ENCODE measurements around the gene DIABLO.
"Not testable (repeated sequence)": the region's sequence is repeated elsewhere in the genome, so short reads cannot be mapped to it uniquely, and the experiment has no call there.

DIABLO gene

GRCh38 chr12:122176473-122176872 is 49.4 kb downstream of the DIABLO start:
- H3K36me3 ChIP-seq (ENCODE audit: control insufficient read depth in 5 of 5, insufficient read depth in 5 of 5, low read length in 5 of 5); H3K9me3 ChIP-seq (ENCODE audit: control insufficient read depth in 5 of 5, low read length in 5 of 5); H3K4me3 ChIP-seq (ENCODE audit: low read depth in 1 of 5, low read length in 5 of 5); H3K27ac ChIP-seq (ENCODE audit: low read depth, low read length); H3K27me3 ChIP-seq (ENCODE audit: control insufficient read depth in 5 of 5, insufficient read depth in 4 of 5, low read length in 5 of 5); H3K4me1 ChIP-seq (ENCODE audit: control insufficient read depth in 5 of 5, insufficient read depth in 5 of 5, low read length in 5 of 5); H3K9ac ChIP-seq (ENCODE audit: low read length in 5 of 5): not testable (repeated sequence)

GRCh38 chr12:122174155-122174845 is 51.6 kb downstream of the DIABLO start, which contains the start of gene IL31:
Gene IL31 (minus strand): TSS chr12:122174221. CDS start chr12:122174172, 49 bp downstream.
- Histone ChIP-seq H3K9me3 (ENCODE audit: control insufficient read depth in 5 of 5, low read length in 5 of 5) (no peaks in the 10 kb centered on the region), H3K4me3 (ENCODE audit: low read depth in 1 of 5, low read length in 5 of 5) (no peak within 1 kb of the TSS), H3K27me3 (ENCODE audit: control insufficient read depth in 5 of 5, insufficient read depth in 4 of 5, low read length in 5 of 5) (peaks cover 0 to 5% (median 4%) of the 10 kb centered on the region in 5 donors), H3K27ac (ENCODE audit: low read depth, low read length) (no peak within 1 kb of the TSS), H3K4me1 (ENCODE audit: control insufficient read depth in 5 of 5, insufficient read depth in 5 of 5, low read length in 5 of 5) (no peaks in the 10 kb centered on the region), H3K36me3 (ENCODE audit: control insufficient read depth in 5 of 5, insufficient read depth in 5 of 5, low read length in 5 of 5) (no peaks in the 10 kb centered on the region), H3K9ac (ENCODE audit: low read length in 5 of 5) (no peak within 1 kb of the TSS)

- no peak overlapping the region for H3K4me3 ChIP-seq (ENCODE audit: low read depth in 1 of 5, low read length in 5 of 5)
- no peak overlapping the region for H3K27ac ChIP-seq (ENCODE audit: low read depth, low read length)
- no peaks in the 10 kb centered on the region for H3K36me3 ChIP-seq (ENCODE audit: control insufficient read depth in 5 of 5, insufficient read depth in 5 of 5, low read length in 5 of 5)
- no peak overlapping the region for H3K9ac ChIP-seq (ENCODE audit: low read length in 5 of 5)
- H3K9me3 ChIP-seq (ENCODE audit: control insufficient read depth in 5 of 5, low read length in 5 of 5) = no peaks in the 10 kb centered on the region
- peaks cover 0 to 5% (median 4%) of the 10 kb centered on the region in 5 donors for H3K27me3 ChIP-seq (ENCODE audit: control insufficient read depth in 5 of 5, insufficient read depth in 4 of 5, low read length in 5 of 5)
- no peaks in the 10 kb centered on the region for H3K4me1 ChIP-seq (ENCODE audit: control insufficient read depth in 5 of 5, insufficient read depth in 5 of 5, low read length in 5 of 5)
These were observed 53.5 kb downstream of the DIABLO start for GRCh38 chr12:122172262-122172939.

- Histone ChIP-seq H3K36me3 (ENCODE audit: control insufficient read depth in 5 of 5, insufficient read depth in 5 of 5, low read length in 5 of 5) (no peaks in the 10 kb centered on the region), H3K9ac (ENCODE audit: low read length in 5 of 5) (no peak overlapping the region), H3K9me3 (ENCODE audit: control insufficient read depth in 5 of 5, low read length in 5 of 5) (no peaks in the 10 kb centered on the region), H3K4me1 (ENCODE audit: control insufficient read depth in 5 of 5, insufficient read depth in 5 of 5, low read length in 5 of 5) (no peaks in the 10 kb centered on the region), H3K4me3 (ENCODE audit: low read depth in 1 of 5, low read length in 5 of 5) (no peak overlapping the region), H3K27me3 (ENCODE audit: control insufficient read depth in 5 of 5, insufficient read depth in 4 of 5, low read length in 5 of 5) (peaks cover 0 to 5% (median 4%) of the 10 kb centered on the region in 5 donors), H3K27ac (ENCODE audit: low read depth, low read length) (no peak overlapping the region)
These were observed 54.5 kb downstream of the DIABLO start for GRCh38 chr12:122171399-122171798.

- H3K36me3 ChIP-seq (ENCODE audit: control insufficient read depth in 5 of 5, insufficient read depth in 5 of 5, low read length in 5 of 5) = no peaks in the 10 kb centered on the region
- no peak overlapping the region for H3K27ac ChIP-seq (ENCODE audit: low read depth, low read length)
- H3K4me1 ChIP-seq (ENCODE audit: control insufficient read depth in 5 of 5, insufficient read depth in 5 of 5, low read length in 5 of 5) = no peaks in the 10 kb centered on the region
- no peaks in the 10 kb centered on the region for H3K9me3 ChIP-seq (ENCODE audit: control insufficient read depth in 5 of 5, low read length in 5 of 5)
- peaks cover 0 to 5% (median 0%) of the 10 kb centered on the region in 5 donors for H3K27me3 ChIP-seq (ENCODE audit: control insufficient read depth in 5 of 5, insufficient read depth in 4 of 5, low read length in 5 of 5)
- no peak overlapping the region for H3K9ac ChIP-seq (ENCODE audit: low read length in 5 of 5)
- no peak overlapping the region for H3K4me3 ChIP-seq (ENCODE audit: low read depth in 1 of 5, low read length in 5 of 5)
These were observed 57.4 kb downstream of the DIABLO start for GRCh38 chr12:122168492-122168891.

- H3K27ac ChIP-seq (ENCODE audit: low read depth, low read length) = no peak overlapping the region
- no peak overlapping the region for H3K4me3 ChIP-seq (ENCODE audit: low read depth in 1 of 5, low read length in 5 of 5)
- H3K9ac ChIP-seq (ENCODE audit: low read length in 5 of 5) = no peak overlapping the region
- H3K27me3 ChIP-seq (ENCODE audit: control insufficient read depth in 5 of 5, insufficient read depth in 4 of 5, low read length in 5 of 5) = peaks cover 0 to 5% (median 0%) of the 10 kb centered on the region in 5 donors
- no peaks in the 10 kb centered on the region for H3K9me3 ChIP-seq (ENCODE audit: control insufficient read depth in 5 of 5, low read length in 5 of 5)
- no peaks in the 10 kb centered on the region for H3K4me1 ChIP-seq (ENCODE audit: control insufficient read depth in 5 of 5, insufficient read depth in 5 of 5, low read length in 5 of 5)
- no peaks in the 10 kb centered on the region for H3K36me3 ChIP-seq (ENCODE audit: control insufficient read depth in 5 of 5, insufficient read depth in 5 of 5, low read length in 5 of 5)
These were observed 58.4 kb downstream of the DIABLO start for GRCh38 chr12:122167356-122167925.

- Histone ChIP-seq H3K9ac (ENCODE audit: low read length in 5 of 5) (no peak overlapping the region), H3K36me3 (ENCODE audit: control insufficient read depth in 5 of 5, insufficient read depth in 5 of 5, low read length in 5 of 5) (no peaks in the 10 kb centered on the region), H3K9me3 (ENCODE audit: control insufficient read depth in 5 of 5, low read length in 5 of 5) (peaks cover 0 to 2% (median 0%) of the 10 kb centered on the region in 5 donors), H3K27me3 (ENCODE audit: control insufficient read depth in 5 of 5, insufficient read depth in 4 of 5, low read length in 5 of 5) (peaks cover 0 to 7% (median 0%) of the 10 kb centered on the region in 5 donors), H3K4me3 (ENCODE audit: low read depth in 1 of 5, low read length in 5 of 5) (no peak overlapping the region), H3K4me1 (ENCODE audit: control insufficient read depth in 5 of 5, insufficient read depth in 5 of 5, low read length in 5 of 5) (peaks cover 0 to 3% (median 0%) of the 10 kb centered on the region in 5 donors), H3K27ac (ENCODE audit: low read depth, low read length) (no peak overlapping the region)
These were observed 59.2 kb downstream of the DIABLO start for GRCh38 chr12:122166422-122167349.

GRCh38 chr12:122162976-122163375 is 62.9 kb downstream of the DIABLO start:
- Histone ChIP-seq H3K4me1 (ENCODE audit: control insufficient read depth in 5 of 5, insufficient read depth in 5 of 5, low read length in 5 of 5) (peaks cover 0 to 3% (median 0%) of the 10 kb centered on the region in 5 donors), H3K27ac (ENCODE audit: low read depth, low read length) (no peak overlapping the region), H3K27me3 (ENCODE audit: control insufficient read depth in 5 of 5, insufficient read depth in 4 of 5, low read length in 5 of 5) (peaks cover 0 to 7% (median 0%) of the 10 kb centered on the region in 5 donors), H3K9ac (ENCODE audit: low read length in 5 of 5) (no peak overlapping the region), H3K4me3 (ENCODE audit: low read depth in 1 of 5, low read length in 5 of 5) (no peak overlapping the region), H3K36me3 (ENCODE audit: control insufficient read depth in 5 of 5, insufficient read depth in 5 of 5, low read length in 5 of 5) (no peaks in the 10 kb centered on the region), H3K9me3 (ENCODE audit: control insufficient read depth in 5 of 5, low read length in 5 of 5) (peaks cover 0 to 2% (median 0%) of the 10 kb centered on the region in 5 donors)

GRCh38 chr12:122161682-122162081 is 64.2 kb downstream of the DIABLO start:
- H3K36me3 ChIP-seq (ENCODE audit: control insufficient read depth in 5 of 5, insufficient read depth in 5 of 5, low read length in 5 of 5) = no peaks in the 10 kb centered on the region
- no peak overlapping the region for H3K4me3 ChIP-seq (ENCODE audit: low read depth in 1 of 5, low read length in 5 of 5)
- peaks cover 0 to 7% (median 0%) of the 10 kb centered on the region in 5 donors for H3K27me3 ChIP-seq (ENCODE audit: control insufficient read depth in 5 of 5, insufficient read depth in 4 of 5, low read length in 5 of 5)
- peaks cover 0 to 3% (median 0%) of the 10 kb centered on the region in 5 donors for H3K4me1 ChIP-seq (ENCODE audit: control insufficient read depth in 5 of 5, insufficient read depth in 5 of 5, low read length in 5 of 5)
- H3K9me3 ChIP-seq (ENCODE audit: control insufficient read depth in 5 of 5, low read length in 5 of 5) = peaks cover 0 to 2% (median 0%) of the 10 kb centered on the region in 5 donors
- no peak overlapping the region for H3K27ac ChIP-seq (ENCODE audit: low read depth, low read length)
- H3K9ac ChIP-seq (ENCODE audit: low read length in 5 of 5) = no peak overlapping the region

Data from subcutaneous abdominal adipose tissue (tissue), 5 donors.